GM19452 (cell line): ENCODE measurements around the gene MYT1.
"Not testable (repeated sequence)": the region's sequence is repeated elsewhere in the genome, so short reads cannot be mapped to it uniquely, and the experiment has no call there.

Experiments used
- ATAC-seq: cut with Tn5 transposase; IDR thresholded peaks from one replicate; pipeline ENCODE4 v1.9.1; 2021; ENCODE audit not compliant: unreplicated experiment

Gene MYT1

DNA sequence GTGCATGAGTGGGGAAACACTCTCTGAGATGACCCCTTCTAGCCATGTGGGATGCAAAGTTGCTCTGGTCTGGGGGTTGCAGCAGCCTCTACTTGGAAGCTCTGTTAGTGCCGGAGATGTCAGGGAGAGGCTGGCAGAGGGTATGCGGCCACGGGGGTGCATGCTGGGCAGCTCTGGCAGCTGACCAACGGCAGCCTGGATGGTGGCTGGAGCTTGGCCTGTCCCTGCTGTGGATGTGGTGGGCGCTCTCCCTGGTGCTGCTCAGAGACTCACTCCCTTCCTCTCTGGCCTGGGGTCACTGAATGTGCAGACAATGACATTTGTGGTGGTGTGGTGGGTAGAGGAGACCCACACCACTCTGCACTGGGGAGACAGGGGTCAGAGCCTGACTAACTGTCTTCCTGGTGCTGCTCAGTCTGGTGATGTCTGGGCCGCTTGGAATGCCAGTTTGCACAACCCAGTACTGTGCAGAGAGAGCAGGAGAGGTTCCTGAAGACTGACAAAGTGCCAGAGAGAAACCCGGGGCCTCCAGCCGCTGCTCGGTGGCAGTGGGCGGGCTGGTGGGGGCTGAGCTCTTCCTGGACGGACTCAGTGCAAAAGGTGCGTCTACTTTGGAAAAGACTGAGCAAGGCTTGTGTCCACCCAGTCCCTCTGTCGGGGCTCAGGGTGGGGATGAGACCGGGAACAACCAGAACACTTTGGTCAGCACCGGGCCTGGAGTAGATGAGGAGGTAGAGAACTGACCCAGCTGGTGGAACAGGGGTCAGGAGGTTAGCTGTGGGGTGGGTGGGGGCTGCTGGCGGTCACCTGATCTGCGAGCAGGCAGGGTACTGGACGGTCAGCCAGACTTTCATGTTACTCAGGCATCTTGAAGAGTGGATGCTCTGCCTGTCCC, 2.7 kb downstream of the MYT1 start:
- ATAC-seq, result no peak

DNA sequence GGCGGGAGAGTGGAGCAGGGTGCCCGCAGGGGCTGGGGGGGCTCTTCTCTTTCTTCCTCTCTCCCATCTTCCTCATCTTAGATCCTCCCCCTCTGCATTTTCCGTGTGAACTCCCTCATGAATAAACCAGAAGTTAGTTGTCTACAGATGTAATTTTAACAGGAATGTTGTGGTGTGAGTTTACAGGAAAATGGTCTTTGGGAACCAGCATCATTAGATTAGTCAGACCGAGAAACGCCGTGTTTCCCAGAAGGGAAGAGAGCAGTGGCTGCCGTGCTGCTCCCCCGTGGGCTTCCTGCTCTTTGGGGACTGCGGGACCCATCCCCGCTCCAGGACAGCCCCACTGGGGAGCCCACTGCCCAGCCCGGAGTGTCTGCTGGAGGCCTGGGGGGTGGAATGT, 3.4 kb downstream of the MYT1 start:
- no peak for ATAC-seq

DNA sequence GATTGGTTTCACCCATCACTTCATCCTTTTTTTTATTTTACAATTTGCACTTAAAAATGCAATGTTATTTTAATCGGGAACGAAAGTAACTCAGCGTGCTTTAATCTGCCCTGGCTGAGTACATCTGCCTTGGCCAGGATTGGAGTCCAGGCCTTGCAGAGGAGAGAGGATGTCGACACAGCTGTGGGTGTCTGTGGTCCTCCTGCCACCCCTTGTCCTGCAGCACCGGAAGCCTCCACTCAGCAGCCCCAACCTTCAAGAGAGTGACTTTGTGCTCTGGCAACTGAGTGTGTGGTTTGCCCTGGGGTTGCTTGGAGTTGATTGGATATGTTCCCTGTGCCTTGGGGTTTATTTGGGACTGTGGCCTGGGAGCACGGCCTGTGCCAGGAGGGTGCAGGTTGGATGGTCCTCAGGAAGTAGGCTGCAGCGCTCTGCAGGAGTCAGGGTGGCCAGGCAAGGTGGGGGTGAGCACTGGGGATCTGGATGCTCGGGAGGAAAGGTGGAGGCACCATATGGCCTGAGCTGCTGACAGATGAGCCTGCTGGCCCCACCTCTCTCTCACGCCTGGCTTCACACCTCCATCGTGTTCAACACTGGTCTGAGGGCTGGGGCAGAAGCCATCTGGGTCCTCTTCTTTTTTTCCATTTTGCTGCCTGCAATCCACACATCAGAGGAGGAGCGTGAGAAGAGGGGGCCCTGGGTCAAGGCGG, 4.3 kb downstream of the MYT1 start:
- no peak for ATAC-seq

DNA sequence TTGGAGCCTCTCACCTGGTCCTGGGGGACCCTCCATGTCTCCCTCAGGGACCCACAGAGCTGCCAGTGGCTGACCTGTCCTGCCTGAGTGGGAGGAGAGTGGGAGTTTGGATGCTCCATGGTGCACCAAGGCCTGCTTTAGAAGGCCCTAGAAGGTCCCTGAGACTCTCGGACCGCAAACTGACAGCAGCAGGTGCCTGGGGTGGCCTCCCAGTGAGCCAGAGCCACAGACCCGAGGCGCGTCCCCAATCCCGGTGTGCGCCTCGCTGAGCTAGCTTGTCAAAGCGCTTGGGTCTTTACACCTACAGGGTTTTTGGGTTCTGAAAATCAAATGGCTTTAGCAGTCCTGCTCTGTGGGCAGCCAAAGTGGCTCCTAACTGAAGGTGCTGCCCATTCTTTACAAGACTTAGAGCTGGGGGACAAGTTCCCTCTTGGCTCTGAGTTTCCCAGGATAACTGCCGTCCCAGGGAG, 4.9 kb downstream of the MYT1 start:
- no peak for ATAC-seq

DNA sequence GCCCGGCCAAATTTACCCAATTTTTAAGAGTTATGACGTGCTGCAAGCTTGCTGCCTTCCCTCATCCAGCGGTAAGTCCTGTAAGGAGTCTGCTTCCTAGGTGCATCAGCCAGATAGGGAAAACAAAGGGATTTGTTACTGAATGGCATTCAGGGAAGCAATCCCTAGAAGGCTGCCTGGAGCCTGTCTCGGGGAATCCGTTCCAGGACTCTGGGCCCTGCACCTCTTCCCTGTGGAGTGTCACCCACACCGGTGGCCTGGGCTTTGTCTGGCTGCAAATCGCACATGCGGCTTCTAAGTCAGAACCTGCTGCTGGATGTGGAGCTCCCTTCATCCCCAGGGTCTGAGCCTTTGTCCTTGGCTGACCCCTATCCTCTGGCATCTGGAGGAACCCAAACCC, 7.0 kb downstream of the MYT1 start:
- no peak for ATAC-seq

DNA sequence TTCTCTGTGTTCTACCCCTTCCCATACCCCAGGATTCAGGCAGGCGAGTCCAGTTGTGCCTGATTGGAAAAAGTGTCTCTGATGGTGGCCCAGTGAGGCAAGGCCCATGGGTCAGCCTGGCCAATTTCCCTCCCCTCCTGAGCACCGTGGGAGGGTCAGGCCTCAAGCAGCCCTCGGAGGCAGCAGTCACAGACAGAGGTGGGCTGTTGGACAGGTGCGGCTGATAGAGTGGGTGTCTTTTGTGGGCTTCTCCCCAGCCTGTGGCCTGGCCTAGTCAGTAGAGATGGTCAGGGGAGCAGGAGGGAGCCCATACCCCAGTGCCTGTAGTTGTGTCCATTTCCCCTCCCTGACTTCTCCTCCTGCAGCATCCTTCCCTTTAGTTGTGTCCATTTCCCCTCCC, 8.9 kb downstream of the MYT1 start:
- no peak for ATAC-seq

DNA sequence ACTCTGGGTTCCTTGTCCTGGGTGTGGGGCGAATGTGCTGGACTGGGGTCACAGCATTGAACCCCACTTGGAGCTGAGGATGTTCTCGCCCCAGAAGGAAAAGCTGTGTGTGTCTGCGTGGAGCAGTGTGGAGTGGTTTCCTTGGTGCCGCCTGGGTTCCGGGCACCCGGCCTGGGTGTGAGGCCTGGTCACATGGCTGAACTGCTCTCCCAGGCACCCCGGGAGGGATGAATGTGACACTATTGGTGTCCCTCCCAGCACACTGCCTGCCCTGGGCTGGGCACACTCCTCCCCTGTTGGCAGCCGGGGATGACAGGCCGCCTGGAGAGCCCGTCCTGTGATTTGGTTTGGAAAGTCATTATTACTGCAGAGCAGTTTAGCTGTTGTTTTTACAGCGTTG, 12.3 kb downstream of the MYT1 start:
- no peak for ATAC-seq

DNA sequence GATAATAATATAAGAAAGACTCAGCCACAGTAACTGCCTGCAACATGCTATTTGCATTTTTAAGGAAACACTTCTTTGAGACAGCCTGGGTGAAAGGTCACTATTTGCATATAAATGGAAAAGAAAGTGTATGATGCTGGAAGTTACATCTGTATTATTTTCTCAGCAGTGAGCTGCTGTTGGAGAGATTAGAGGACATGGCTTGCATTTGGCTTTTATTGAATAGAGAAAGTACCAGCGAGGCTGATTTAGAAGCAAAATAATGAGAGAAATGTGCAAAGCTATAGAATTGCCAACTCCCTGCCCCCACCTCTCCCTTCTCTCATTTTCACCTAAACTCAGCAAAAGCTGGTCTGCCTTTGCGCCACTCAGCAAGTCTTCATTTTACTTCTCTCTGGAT, 12.7 kb downstream of the MYT1 start:
- no peak for ATAC-seq

DNA sequence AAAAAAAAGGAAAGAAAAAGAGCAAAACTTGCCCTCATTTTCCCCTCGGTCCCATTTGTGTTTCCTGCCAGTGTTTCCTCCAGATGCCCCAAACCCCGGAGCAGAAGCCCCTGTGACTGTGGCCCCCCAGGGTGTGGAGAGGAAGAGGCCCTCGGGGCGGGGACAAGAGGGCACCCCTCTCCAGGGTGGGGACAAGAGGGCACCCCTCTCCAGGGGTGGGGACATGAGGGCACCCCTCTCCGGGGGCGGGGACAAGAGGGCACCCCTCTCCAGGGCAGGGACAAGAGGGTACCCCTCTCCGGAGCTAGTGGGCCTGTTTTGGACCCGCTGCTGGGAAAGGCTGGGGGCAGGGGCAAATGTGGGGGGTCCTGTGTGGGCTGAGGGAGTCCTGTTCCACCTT, 13.1 kb downstream of the MYT1 start:
- no peak for ATAC-seq

DNA sequence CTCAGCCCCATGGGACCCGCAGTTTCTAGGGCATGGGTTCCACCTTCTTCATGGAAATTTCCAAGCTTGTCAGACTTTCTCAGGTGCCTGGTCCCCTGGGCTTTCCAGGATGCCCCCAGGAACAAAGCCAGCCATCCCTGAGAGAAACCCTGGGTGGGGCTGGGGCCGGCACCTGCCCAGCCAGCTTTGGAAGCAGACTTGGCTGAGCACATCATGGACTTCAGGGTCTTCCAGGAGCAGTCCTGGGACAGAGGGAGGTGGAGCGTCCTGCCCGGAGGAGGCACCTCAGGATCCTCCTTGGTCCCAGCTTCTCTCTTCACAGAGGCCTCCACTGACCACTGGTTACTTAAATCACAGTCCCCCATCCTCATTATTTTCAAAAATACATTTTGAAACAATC, 13.5 kb downstream of the MYT1 start:
- ATAC-seq, result no peak

DNA sequence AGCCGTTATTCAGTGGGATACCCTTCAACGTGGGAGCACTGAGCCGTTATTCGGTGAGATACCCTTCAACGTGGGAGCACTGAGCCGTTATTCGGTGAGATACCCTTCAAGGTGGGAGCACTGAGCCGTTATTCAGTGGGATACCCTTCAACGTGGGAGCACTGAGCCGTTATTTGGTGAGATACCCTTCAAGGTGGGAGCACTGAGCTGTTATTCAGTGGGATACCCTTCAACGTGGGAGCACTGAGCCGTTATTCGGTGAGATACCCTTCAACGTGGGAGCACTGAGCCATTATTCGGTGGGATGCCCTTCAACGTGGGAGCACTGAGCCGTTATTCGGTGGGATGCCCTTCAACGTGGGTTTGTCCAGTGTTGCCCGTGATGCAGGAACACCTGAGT, 14.7 kb downstream of the MYT1 start:
- ATAC-seq, result not testable (repeated sequence)

DNA sequence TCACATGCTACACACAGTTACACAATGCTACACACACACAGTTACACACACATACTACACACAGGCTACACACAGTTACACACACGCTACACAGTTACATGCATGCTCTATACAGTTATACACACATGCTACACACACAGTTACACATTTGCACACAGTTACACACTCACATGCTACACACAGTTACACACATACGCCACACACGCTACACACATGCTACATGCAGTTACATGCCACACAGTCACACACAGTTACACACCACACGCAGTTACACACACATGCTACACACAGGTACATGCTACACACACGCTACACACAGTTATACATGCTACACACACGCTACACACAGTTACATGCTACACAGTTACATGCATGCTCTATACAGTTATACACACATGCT, 15.6 kb downstream of the MYT1 start:
- no peak for ATAC-seq

DNA sequence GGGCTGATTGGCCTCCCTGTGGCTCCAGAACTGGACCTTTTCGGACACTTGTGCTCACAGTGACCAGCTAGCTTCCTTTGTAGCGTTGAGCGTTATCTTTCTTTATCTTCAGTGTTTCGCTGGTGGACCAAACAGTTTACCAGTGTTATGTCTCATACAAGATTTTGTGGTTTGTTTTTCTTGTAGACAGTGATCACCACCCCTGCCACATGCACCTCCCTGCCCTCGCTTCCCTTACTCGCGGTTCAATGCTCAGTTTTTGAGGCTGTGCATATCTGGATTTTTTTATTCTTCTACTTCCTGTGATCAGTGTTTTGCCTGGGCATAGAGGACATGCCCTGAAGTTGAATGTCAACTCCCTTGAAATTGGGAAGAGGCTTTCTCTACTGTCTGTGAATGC, 16.4 kb downstream of the MYT1 start:
- ATAC-seq, result no peak

DNA sequence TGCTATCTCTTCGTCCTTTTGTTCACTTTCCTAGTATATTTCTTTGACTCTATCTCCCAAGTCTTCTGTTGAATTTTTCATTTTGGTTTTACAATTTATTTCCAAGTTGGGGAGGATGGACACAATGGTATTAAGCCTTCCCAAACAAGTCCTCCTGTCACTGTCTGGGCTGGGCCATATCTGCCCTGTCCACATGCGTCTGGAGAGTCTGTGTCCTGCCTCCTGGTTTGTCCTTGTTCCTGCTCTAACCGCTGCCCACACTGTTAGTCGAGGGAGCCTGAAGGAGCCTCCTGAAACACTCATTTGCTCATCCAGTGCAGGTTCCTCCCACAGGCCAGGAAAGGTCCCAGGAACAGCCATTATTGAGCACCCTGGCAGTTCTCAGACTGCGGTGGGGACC, 17.1 kb downstream of the MYT1 start:
- no peak for ATAC-seq

DNA sequence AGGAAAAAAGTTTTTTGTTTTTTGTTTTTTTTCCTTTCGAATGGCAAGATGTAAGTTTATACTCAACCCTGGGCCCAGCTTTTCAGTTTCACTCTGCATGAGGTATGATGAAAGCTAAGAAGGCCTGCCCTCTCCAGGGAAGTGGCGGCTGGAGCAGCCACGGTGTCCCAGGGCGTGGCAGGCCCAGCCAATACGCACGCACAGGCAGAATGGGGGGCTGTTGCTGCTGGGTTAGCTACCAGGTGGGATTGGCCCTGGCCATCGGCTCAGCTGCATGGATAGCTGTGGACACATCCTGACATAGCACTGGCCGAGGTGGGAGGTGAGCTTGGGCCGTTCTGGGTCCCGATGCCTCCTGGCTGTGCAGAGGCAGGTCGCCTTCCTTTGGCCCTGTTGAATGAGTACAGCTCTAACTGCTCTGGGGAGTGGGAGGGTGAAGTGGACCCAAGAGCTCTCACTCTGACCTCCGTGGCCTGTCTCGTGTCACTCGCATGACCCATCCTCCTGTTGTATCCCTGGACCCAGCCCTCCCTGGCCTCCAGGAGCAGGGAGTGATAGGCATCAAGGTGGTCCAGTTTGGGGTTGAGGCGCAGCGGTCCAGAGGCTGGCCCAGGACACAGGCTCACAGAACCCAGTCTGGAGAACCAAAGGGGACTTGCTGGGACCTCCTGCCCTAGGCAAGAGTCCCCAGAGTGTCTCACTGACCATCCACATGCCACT, 18.1 kb downstream of the MYT1 start:
- ATAC-seq, result no peak

DNA sequence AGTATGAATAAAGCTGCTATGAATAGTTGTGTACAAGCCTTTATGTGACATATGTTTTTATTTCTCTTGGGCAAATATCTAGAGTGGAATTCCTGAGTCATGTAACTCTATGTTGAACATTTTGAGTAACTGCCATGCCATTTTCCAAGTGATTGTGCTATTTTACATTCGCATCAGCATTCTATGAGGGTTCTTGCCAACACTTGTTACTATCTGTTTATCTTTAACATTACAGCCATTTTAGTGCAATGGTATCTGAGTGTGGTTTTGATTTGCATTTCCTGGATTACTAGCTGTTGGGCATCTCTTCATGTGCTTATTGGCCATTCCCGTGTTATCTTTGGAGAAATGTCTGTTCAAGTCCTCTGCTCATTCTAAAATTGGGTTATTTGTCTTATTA, 19.1 kb downstream of the MYT1 start:
- ATAC-seq, result no peak

DNA sequence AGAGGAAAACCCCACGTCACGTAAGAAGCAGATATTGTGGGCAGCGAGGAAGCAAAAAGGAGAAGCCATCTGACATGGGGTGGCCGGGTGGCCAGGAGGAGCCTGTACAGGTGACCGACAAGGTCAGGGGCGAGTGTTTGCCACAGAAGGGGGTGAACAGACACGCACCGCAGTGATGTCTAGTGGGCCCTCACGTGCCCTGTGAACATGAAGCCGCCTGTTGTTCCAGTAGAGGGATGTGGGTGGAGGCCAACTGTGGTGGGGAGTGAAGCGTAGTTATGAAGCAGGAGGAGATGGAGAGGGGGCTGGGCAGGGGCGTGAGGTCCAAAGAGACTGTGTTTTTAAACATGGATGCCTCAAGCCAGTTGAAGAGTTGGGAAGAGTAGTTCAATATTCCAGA, 20.5 kb downstream of the MYT1 start:
- ATAC-seq, result no peak

DNA sequence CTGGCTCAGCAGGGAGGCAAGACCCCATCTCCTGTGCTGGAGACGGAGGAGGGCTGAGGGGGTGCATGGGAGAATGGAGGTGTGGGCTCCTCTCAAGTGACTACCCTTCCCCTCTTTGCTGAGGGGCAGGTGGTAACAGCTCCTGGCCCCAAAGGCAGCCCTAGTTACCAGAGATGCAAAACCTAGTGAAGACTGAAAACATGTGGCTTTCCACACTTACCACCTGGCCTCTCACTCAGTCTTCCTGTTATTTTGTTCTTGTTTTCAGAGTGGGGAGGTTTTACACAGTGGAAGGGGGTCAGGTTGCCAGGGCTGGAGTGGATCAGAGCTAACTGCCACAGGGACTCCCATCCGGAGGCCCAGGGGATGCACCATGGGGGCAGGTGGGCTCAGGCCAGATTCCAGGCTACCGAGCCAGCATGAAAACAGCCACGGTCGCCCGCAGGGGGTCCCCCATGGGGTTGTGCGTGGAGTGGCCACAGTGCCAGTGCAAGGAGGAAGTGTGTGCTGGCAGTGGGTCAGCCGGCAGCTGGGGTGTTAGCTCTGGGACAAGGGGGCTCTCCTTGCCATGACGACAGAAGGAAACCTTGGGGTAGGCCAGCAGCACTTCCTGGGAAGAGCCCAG, 21.1 kb downstream of the MYT1 start:
- no peak for ATAC-seq

DNA sequence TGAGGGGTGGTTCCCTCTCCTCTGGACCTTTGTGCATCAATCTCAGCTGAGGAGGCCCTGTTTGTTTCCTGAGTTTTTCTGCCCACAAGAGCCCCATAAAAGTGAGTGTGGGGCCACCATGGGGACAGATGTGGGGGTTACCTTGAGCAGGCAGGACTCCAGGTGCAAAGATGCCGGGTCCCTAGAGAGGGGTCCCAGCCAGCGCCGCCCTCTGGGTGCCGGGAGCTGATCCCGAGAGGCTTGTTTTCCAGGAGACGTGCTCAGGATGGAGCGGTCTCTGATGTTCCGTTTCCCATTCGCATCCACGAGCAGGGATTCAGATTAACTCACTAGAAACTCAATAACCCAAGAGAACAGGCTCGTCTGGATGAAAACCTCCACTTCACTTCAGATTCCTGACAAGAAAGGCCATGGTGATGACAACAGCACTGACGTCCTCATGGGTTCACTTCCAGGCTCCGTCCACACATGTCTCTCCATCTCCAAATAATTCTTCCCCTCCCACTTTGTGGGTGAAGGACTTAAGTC, 21.9 kb downstream of the MYT1 start:
- no peak for ATAC-seq

DNA sequence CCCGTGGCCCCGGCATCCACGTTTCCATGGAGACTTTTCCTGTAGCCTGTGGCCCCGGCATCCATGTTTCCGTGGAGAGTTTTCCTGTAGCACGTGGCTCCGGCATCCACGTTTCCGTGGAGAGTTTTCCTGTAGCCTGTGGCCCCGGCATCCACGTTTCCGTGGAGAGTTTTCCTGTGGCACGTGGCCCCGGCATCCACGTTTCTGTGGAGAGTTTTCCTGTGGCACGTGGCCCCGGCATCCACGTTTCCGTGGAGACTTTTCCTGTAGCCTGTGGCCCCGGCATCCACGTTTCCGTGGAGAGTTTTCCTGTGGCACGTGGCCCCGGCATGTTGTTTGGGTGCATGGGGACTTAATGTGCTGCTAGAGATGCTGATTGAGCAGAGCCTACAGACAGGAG, 23.0 kb downstream of the MYT1 start:
- ATAC-seq, result not testable (repeated sequence)

DNA sequence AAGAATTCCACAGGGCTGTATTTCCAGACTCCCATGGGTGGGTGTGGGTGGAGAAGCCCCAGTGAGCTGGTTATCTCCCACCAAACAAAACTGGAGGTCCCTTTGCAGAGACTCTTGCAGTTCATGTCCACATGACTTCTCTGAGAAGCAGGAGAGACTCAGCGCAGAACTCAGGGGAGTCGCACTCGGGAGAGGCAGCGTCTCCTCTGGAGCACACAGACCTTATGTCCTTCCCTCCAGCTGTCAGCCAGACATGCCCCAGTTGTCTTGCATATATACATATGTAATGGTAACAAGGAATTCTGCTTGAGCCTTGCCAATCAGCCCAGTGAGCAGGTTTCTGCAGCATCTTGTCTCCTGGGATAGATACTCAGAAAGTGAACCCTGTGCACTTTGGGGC, 23.8 kb downstream of the MYT1 start:
- no peak for ATAC-seq
